Prostate gland (tissue), 2 donors: Measurements from ENCODE around the gene DACH1.

ENCODE experiments used
- CTCF ChIP-seq, 4 experiments: fragments of 200-600 bp in 2 of 4; fragments of 450-650 bp in 2 of 4; sonication (generic) in 2 of 4; IDR thresholded peaks; 1 replicate in 3 of 4; 2 replicates in 1 of 4; pipeline ENCODE4 v1.5.1; 2016 to 2019; ENCODE audit warnings: antibody characterized with exemption in 4 of 4, mild to moderate bottlenecking in 2 of 4, moderate library complexity in 2 of 4
- POLR2A ChIP-seq: fragments of 450-650 bp; IDR thresholded peaks from one replicate; pipeline ENCODE4 v1.6.1; 2016; ENCODE audit warnings: antibody characterized with exemption, mild to moderate bottlenecking
- POLR2AphosphoS5 ChIP-seq: sonication (generic); formaldehyde crosslinking; IDR thresholded peaks from one replicate; pipeline ENCODE4 v1.6.1; 2017; ENCODE audit warnings: antibody characterized with exemption

- TF ChIP-seq CTCF (IDR thresholded peaks at IDR 0.05) (no peak), POLR2A (no peak), POLR2AphosphoS5 (no peak)
Measured at GRCh38 chr13:71860547-71861138, 6.4 kb downstream of the DACH1 start.
